Esophagus muscularis mucosa (tissue), 4 donors: ENCODE data around the gene BRINP1.

Experiments used
- EP300 ChIP-seq: sonication (generic); formaldehyde crosslinking; IDR thresholded peaks from one replicate; pipeline ENCODE4 v1.6.1; 2017; ENCODE audit warnings: antibody characterized with exemption
- POLR2A ChIP-seq: fragments of 450-650 bp; IDR thresholded peaks from one replicate; pipeline ENCODE4 v1.6.1; 2017; ENCODE audit warnings: antibody characterized with exemption, moderate library complexity, mild to moderate bottlenecking, low read depth
- POLR2AphosphoS5 ChIP-seq, 2 donors: sonication (generic); formaldehyde crosslinking; IDR thresholded peaks; one replicate each; pipeline ENCODE4 v1.6.1; 2017; ENCODE audit warnings: antibody characterized with exemption in 2 of 2
- TF ChIP-seq, protein P1 (sequence below), 3 experiments: fragments of 200-600 bp in 2 of 3; fragments of 450-650 bp in 1 of 3; sonication (generic) in 2 of 3; IDR thresholded peaks; one replicate each; pipeline ENCODE4 v1.5.1; 2017 to 2019; ENCODE audit warnings: antibody characterized with exemption in 3 of 3, mild to moderate bottlenecking in 2 of 3, moderate library complexity in 1 of 3

DNA sequence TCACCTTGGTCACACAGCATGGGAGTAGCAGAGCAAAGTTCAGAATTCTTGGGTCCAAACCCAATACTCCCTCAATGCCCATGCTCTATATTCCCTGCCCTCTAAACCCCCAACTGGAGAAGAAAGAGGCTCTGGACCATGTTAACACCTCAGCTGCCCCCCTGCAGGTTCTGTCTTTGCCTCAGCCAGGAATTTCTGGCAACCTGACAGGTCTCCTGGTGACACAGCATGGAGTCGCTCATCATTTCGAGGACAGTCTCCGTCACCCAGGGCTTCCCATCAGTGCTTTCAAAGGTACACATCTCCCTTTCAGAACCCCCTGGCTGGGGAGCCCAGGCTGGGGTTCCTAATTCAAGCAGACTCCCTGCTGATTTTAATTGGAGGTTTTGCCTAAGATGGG is 189.5 kb downstream of the BRINP1 start:
- TF ChIP-seq, protein P1, sequence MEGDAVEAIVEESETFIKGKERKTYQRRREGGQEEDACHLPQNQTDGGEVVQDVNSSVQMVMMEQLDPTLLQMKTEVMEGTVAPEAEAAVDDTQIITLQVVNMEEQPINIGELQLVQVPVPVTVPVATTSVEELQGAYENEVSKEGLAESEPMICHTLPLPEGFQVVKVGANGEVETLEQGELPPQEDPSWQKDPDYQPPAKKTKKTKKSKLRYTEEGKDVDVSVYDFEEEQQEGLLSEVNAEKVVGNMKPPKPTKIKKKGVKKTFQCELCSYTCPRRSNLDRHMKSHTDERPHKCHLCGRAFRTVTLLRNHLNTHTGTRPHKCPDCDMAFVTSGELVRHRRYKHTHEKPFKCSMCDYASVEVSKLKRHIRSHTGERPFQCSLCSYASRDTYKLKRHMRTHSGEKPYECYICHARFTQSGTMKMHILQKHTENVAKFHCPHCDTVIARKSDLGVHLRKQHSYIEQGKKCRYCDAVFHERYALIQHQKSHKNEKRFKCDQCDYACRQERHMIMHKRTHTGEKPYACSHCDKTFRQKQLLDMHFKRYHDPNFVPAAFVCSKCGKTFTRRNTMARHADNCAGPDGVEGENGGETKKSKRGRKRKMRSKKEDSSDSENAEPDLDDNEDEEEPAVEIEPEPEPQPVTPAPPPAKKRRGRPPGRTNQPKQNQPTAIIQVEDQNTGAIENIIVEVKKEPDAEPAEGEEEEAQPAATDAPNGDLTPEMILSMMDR (IDR thresholded peaks at IDR 0.05), result no peak
- TF ChIP-seq POLR2AphosphoS5 (IDR thresholded peaks at IDR 0.05) (no peak), POLR2A (no peak), EP300 (no peak)
